GM18508 (cell line): ENCODE results near the gene MAPT.

Experiments used
- ATAC-seq: cut with Tn5 transposase; IDR thresholded peaks from one replicate; pipeline ENCODE4 v1.9.1; 2021; ENCODE audit warnings: moderate number of reproducible peaks; ENCODE audit not compliant: insufficient read depth, unreplicated experiment

The MAPT gene

DNA sequence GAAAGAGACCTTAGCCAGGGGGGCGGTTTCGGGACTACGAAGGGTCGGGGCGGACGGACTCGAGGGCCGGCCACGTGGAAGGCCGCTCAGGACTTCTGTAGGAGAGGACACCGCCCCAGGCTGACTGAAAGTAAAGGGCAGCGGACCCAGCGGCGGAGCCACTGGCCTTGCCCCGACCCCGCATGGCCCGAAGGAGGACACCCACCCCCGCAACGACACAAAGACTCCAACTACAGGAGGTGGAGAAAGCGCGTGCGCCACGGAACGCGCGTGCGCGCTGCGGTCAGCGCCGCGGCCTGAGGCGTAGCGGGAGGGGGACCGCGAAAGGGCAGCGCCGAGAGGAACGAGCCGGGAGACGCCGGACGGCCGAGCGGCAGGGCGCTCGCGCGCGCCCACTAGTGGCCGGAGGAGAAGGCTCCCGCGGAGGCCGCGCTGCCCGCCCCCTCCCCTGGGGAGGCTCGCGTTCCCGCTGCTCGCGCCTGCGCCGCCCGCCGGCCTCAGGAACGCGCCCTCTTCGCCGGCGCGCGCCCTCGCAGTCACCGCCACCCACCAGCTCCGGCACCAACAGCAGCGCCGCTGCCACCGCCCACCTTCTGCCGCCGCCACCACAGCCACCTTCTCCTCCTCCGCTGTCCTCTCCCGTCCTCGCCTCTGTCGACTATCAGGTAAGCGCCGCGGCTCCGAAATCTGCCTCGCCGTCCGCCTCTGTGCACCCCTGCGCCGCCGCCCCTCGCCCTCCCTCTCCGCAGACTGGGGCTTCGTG lies at the start of gene MAPT:
TSS of gene MAPT (plus strand) at position 533 of the 763 bp plus-strand sequence. CDS start 67,784 bp downstream, outside the sequence.
- no peak for ATAC-seq

DNA sequence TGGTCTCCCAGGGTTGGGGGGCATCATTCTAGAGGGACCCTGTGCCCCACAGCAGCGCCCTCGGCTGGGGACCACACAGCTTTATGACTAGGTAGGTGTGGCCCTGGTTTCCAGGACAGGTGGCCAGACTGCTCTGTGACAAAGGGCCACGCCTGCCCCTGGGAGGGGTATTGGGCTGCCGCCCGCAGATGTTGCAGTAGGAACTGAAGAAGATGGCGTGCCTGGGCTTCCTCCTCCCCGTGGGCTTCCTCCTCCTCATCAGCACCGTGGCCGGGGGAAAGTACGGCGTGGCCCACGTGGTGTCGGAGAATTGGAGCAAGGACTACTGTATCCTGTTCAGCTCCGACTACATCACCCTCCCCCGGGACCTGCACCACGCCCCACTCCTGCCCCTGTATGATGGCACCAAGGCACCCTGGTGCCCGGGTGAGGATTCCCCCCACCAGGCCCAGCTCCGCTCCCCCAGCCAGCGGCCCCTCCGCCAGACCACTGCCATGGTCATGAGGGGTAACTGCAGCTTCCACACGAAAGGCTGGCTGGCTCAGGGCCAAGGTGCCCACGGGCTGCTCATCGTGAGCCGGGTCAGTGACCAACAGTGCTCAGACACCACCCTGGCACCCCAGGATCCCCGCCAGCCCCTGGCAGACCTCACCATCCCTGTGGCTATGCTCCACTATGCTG lies 49.5 kb upstream of the MAPT start, which contains the start of gene SPPL2C:
TSS of gene SPPL2C (plus strand) at position 187 of the 681 bp plus-strand sequence. CDS start at position 213, 26 bp downstream.
- ATAC-seq, result no peak

GRCh38 chr17:45845376-45846185 lies 48.8 kb upstream of the MAPT start:
- ATAC-seq, result no peak

DNA sequence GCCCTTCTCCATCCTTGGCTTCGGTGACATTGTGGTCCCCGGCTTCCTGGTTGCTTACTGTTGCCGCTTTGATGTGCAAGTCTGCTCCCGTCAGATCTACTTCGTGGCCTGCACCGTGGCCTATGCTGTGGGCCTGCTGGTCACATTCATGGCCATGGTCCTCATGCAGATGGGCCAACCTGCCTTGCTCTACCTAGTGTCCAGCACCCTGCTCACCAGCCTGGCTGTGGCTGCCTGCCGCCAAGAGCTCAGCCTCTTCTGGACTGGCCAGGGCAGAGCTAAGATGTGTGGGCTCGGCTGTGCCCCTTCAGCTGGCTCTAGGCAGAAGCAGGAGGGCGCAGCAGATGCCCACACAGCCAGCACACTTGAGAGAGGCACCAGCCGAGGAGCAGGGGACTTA lies 48.1 kb upstream of the MAPT start:
- no peak for ATAC-seq

DNA sequence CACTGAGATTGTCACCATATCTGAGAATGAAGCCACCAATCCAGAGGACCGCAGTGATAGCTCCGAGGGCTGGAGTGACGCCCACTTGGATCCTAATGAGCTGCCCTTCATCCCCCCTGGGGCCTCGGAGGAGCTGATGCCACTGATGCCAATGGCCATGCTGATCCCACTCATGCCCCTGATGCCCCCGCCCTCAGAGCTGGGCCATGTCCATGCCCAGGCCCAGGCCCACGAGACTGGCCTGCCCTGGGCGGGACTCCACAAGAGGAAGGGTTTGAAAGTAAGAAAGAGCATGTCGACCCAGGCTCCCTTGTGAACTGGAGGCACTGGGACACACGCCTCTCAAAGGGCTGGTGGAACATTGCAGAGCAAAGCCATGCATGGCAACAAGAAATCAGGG lies 47.7 kb upstream of the MAPT start:
- ATAC-seq, result no peak

GRCh38 chr17:45847101-45847500 lies 47.3 kb upstream of the MAPT start:
- ATAC-seq, result no peak

- ATAC-seq, result no peak
Observed at GRCh38 chr17:45847747-45848146, 46.6 kb upstream of the MAPT start.

DNA sequence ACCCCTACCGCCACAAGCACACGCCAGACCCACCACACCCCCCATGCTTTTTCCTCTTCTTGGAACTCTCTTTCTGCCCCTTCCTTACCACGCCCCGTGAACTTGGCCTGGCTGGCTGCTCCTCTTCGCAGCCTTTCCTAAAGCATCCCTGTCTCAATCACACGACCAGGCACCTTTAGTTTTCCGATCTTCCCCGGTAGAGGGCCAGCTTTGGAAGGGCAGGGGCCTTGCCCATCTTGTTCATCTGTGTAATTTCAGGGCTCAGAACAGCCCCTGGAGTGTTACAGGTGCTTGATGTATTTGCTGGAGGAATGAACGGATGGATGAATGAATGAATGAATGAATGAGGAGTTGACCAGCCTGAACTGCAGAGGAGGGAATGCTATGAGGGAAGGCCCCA lies 45.9 kb upstream of the MAPT start:
- no peak for ATAC-seq

DNA sequence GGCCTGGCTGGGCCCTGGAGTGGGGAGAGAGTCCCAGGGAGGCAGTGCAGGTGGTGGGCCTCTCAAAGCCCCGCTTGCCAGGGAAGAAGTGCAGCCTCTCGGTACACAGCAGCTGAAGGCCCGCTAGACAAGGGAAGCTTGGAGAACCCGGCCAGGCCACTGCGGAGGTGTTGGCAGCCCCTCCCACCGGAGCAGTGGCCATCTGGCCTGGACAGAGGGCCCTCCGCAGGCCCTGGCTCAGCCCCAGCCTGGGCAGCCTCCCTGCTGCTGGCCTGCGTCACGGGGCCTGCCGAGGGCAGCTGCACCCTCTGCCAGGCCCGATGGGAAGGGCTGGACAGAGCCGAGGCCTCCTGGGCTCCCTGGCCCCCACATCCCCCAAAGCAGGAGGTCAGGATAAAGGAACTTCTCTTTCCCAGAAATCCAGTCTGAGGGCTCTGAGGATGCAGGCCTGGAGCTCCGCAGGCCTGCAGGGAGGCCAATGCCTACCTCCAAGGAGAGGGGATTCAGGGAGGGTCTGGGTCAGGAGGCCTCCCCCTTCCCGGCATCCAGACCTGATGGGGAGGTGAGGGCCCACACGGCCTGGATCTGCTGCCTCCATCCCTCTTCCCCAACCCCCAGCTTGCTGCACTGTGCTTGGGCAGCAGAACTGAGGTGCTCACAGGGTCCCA lies 45.4 kb upstream of the MAPT start:
- ATAC-seq, result no peak

DNA sequence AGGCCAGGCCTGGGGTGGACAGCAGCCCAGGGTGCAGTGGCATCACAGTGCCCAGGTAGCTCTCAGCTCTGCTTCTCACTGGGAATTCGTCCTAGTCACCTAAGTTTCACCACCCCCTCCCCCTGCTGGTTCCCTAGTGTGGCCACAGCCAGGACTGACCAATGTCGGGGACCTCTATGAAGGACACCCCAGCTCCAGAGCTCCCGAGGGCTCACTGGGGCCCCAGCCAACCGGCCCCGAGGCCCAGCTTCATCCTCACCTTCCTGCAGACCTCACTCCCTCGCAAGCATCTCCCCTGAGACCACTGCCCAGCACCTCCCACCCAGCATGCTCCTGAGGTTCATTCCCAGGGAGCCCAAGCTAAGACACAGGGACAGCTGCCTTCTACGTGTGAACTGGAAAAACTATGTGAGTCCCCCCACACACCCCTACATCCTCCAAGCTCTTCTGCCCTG lies 44.8 kb upstream of the MAPT start:
- no peak for ATAC-seq

DNA sequence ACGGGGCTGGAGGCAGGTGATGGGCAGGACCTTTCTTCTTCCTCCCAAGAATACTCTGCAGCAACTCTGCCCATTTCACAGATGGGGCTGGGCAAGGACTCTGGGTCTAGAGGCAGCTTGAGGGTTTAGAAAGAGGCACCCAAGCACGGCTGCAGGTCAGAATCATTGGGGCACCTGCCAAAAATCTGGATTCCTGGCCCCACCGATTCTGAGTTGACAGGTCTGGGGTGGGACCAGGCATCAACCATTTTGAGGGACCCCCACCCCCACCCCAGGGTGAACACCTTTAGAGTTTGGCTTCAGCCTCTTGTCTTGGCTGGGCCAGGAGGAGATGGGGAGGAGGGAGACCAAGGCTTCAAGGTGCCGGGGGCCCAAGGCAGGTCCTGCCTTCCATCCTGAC lies 44.3 kb upstream of the MAPT start:
- ATAC-seq, result no peak

DNA sequence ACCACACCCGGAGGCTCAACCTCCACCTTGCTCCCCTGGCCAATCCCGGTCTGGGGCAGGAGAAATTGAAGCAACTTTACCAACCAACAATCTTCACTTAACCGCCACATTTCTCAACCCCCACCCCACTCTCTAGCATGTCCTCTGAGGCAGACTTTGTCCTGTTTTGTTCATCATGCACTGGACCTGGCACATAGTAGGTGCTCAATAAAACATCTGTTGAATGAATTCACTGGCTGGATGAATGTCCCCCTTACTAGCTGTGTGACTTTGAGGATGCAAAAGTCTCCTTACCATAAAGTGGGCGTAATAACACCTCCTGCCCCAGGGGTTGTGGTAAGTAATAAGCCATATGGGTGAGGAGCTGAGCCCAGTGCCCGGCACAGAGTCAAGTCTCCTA lies 43.9 kb upstream of the MAPT start:
- no peak for ATAC-seq

GRCh38 chr17:45851022-45851421 lies 43.3 kb upstream of the MAPT start:
- no peak for ATAC-seq

- ATAC-seq, result no peak
Observed at GRCh38 chr17:45851464-45851863, 42.9 kb upstream of the MAPT start.

DNA sequence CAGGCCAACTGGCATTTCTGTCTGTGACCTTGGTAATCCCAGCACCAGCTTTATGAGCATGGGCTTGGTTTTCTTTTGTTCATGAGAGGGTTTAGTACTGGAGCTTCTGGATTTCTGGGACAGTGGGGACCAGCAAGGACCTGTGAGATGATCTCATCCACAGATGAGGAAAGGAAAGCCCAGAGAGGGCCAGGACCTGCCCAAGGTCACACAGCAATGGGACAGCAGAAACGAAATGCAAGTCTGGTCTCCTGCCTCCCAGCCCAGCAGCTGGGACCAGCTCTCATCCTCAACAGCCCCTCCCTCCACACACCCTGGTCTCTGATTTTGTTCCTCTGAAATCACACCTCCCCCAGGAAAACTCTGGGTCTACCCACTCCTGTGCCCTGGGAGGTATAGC lies 42.5 kb upstream of the MAPT start:
- no peak for ATAC-seq

DNA sequence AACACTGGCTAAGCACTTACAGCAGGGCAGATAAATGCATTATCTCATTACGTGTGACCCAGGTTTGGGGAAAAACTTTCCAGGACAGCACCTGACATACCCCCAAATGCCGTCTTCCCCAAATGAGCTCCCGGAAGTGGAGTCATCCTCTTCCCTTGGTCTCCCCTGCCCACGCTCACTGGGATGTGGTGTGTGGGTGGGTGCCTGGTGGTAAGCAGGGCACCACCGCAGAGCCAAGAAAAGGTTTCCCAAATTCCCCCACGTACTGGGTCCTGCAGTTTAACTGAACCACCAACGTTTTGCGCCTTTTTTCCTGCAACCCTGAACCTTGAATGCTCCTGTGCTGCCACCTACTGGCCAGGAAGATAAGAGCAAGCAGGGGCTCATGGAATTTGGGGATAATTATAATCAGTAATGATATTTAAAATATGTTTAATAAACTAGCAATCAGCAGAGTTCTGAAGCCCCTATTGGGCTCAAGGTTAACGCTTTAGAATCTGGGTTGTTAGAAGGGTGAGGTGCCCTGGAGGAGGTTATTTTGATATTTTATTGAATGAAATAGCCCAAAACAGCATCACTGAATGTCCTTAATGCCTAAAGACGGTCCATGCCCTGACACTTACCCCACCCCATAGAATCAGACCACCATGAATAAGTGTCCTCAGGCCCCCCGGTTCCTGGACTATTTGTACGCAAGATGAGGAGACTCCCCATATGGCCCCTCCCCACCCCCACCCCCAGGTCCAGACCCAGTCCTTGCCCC lies 41.6 kb upstream of the MAPT start:
- no peak for ATAC-seq

DNA sequence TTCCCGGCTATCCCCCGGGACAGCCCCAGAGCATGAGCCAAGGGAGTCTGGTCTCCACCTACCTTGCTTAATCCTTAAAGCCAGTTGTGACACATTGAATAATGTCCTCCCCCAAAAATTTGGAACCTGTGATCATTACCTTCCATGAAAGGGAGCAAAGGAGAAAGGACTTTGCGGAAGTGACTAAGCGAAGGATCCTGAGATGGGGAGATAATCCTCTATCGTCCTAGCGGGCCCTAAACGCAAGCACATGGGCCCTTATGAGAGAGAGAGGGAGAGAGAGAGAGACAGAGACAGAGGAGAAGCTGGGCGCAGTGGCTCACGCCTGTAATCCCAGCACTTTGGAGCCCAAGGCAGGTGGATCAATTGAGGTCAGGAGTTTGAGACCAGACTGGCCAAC lies 40.1 kb upstream of the MAPT start:
- ATAC-seq, result no peak

- no peak for ATAC-seq
Observed at GRCh38 chr17:45855691-45856336, 38.5 kb upstream of the MAPT start.
